ENCODE results near the gene MUSK. TPM values are rescaled to one million over a fixed set of nuclear protein-coding genes. Genes with fewer than 3 reads are reported as not detected.

The MUSK gene
- total RNA-seq, 1 donor from 2014 or later: 1.3 TPM

GRCh38 chr9:110835859-110836271, 167.3 kb downstream of the MUSK start:
- ATAC-seq: no peak

DNA sequence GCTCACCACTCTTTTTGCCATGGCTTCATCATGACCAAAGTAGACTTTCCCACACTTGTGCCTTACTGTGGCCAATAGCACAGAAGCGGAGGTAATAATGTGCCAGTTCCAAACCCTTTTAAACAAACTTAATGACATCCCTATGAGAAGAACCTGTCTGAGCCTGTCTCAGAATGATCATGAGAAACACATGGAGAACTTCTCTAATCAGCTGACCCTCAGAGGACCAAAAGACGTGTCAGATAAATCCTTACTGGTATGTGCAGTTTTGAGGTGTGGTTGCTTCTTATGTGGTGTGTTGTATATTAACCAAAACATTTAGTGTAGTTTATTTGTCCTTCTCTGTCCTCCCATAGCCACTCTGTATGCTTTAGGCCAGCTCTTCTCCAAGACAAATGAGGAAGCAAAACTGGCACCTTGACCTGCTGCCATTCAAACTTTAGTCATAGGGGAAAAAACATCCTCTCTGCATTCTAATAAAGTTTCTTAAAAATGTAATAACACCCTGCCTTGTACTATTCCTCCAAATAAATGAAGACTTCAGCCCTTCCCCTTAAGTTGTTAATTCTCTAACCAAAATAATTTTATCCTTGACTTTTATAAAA, 168.9 kb downstream of the MUSK start:
- ATAC-seq: no peak
- DNase-seq: no peak
- intact Hi-C loops (cut with micrococcal nuclease): no loop called here

More at GRCh38 chr9:110835859-110836271, 167.3 kb downstream of the MUSK start:
- intact Hi-C loops (cut with micrococcal nuclease): no loop called here
- no peak for DNase-seq

- ATAC-seq: no peak
- intact Hi-C loops (cut with micrococcal nuclease): no loop called here
- no peak for DNase-seq
These were observed 173.6 kb downstream of the MUSK start for GRCh38 chr9:110842169-110842568.

DNA sequence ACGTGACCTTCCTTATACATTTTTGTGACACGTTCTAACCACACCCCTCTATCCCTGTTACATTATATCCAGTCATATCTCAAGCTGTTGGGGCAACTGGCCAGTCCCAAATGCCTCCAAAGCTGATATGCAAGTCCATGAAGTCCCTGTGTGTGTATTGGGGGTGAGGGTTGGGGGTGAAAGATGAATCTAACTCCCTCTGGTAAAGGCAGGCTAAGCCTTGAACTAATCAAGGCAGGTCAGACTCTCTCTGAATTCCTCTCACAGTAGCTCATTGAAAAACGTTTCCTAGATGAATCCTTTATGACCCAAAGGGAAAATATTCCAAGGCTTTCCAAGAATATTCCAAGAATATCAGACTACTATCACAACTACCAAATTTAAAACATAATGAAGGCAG, 174.4 kb downstream of the MUSK start:
- DNase-seq: no peak
- intact Hi-C loops (cut with micrococcal nuclease): no loop called here
- ATAC-seq: no peak

DNA sequence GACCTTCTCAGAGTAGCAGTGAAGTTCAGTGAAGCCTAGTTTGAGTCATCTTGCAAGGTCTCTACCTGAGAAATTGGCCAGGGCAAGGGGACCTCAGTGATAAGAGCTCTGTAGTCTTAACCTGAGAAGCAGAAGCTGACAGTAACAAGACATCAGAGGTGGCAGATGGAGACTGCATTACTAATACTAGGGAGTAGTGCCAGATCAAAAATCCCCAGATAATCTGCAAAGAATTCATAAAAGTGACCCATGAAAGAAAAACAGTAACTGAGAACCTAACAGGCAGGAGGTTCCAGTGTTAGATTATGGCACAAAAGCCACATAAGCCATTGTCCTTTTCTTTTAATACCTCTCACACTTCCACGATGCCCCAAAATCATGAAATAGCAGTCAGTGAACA, 175.5 kb downstream of the MUSK start:
- DNase-seq (no peak), ATAC-seq (no peak)
- intact Hi-C loops (cut with micrococcal nuclease): no loop called here

- DNase-seq (no peak), ATAC-seq (no peak)
- intact Hi-C loops (cut with micrococcal nuclease): no loop called here
These were observed 177.6 kb downstream of the MUSK start for GRCh38 chr9:110846215-110846614.

DNA sequence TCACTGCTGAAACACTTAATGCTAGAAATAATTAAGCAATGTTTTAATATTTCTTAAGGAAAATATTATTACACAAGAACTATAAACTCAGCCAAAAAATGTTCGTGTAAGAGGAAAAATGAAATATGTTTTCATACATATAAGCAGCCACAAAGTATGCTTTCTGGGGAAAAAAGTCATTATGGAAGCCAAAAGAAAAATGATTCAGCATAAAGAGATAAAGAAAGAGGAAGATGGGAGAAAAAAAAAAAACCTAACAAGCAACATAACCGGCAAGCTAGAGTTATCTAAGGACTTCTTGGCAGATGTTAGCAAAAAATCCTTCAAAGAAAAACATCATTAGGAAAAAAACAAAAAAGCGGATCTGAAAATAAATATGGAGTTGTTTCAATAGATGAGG, 179.1 kb downstream of the MUSK start:
- ATAC-seq (no peak), DNase-seq (no peak)
- intact Hi-C loops (cut with micrococcal nuclease): no loop called here

DNA sequence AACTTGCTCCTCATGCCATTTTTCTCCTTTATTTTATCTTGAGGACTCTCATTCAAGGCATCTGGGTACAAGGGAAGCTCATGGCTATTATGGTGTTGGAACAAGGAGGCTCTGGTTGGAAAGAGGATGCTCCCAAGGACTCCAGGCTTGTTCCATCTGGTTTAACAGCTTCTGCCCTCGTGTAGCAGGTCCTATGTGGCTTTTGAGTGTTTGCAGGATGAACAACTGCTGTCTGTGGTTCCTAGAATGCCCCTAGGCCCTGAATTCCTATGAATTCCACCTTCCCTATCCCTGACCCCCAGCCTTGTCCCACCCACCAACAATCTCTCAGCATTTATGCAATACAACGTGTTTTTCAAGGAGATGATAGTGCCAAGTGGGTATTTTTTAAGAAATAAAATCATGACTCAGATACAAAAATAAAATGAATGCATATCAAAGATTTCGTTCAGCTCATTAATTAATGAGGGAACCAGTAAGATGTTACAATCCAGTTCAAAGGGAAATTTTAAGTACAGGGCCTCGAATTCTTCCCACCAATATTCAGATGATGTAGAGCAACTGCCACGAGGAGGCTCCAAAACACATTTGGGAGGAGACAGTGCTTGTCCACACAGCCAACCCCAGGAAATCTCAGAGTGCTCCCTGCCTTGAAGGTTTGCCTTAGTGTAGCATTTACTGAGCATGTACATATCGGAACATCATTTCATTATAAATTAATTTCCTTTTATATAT, 182.0 kb downstream of the MUSK start:
- DNase-seq (no peak), ATAC-seq (no peak)
- intact Hi-C loops (cut with micrococcal nuclease): no loop called here

Other genes with a start within 250 kb of the MUSK start
- gene SVEP1, start 89.0 kb upstream of the MUSK start, total RNA-seq: 5.7 TPM